CD4-positive, alpha-beta T cell (primary cell): ENCODE data around the gene MRPS18B. TPM values are rescaled to one million over a fixed set of nuclear protein-coding genes. Genes with fewer than 3 reads are reported as not detected.
A peak's percentile ranks its signal among the peaks of the same experiment; 100 is the strongest.
"Not testable (repeated sequence)": the region's sequence is repeated elsewhere in the genome, so short reads cannot be mapped to it uniquely, and the experiment has no call there.

Experiments used
- ATAC-seq: fragments of 200-7000 bp; cut with Tn5 transposase; one replicate; pipeline ENCODE4 v1.10.0; 2022; ENCODE audit warnings: mild to moderate bottlenecking; ENCODE audit not compliant: poor library complexity
- CTCF ChIA-PET: fragments of 350-600 bp; sonication (Branson Sonifier 250); formaldehyde crosslinking; loops from one replicate; lab custom pipeline; 2021; ENCODE audit warnings: antibody characterized with exemption, inconsistent platforms; lab: Charles Lee
- POLR2A ChIA-PET: fragments of 350-600 bp; sonication (Branson Sonifier 250); formaldehyde crosslinking; loops from one replicate; lab custom pipeline; 2021; ENCODE audit warnings: antibody characterized with exemption, inconsistent platforms; lab: Charles Lee
- DNase-seq, 14 experiments: peaks; one replicate each; pipeline ENCODE4 v3.0.0-alpha.2; 2013 to 2020; ENCODE audit warnings: mixed read lengths in 2 of 14
- H3K27ac ChIP-seq, 2 donors: one replicate each; pipeline versions ENCODE4 v1.5.1 to v1.7.0; 2013; ENCODE audit warnings: low read length in 2 of 2, low read depth in 1 of 2, mild to moderate bottlenecking in 1 of 2
- H3K27me3 ChIP-seq, 2 experiments: 1 replicate in 1 of 2; 2 replicates in 1 of 2; pipeline versions ENCODE4 v1.6.1 to v1.7.0; 2013; ENCODE audit warnings: low read length in 2 of 2, control low read depth in 1 of 2, mild to moderate bottlenecking in 1 of 2, moderate library complexity in 1 of 2; ENCODE audit not compliant: insufficient read depth in 2 of 2, control insufficient read depth in 1 of 2
- H3K36me3 ChIP-seq: one replicate; pipeline ENCODE4 v1.6.1; 2013; ENCODE audit warnings: low read length, control low read depth; ENCODE audit not compliant: insufficient read depth
- H3K4me1 ChIP-seq: one replicate; pipeline ENCODE4 v1.6.1; 2013; ENCODE audit warnings: low read length, control low read depth; ENCODE audit not compliant: insufficient read depth
- H3K4me3 ChIP-seq: one replicate; pipeline ENCODE4 v1.5.1; 2013; ENCODE audit warnings: mild to moderate bottlenecking, low read length, moderate library complexity
- H3K9me3 ChIP-seq, 2 experiments: 1 replicate in 1 of 2; 2 replicates in 1 of 2; pipeline versions ENCODE4 v1.6.1 to v1.7.0; 2013; ENCODE audit warnings: low read length in 2 of 2, mild to moderate bottlenecking in 2 of 2, control low read depth in 1 of 2, moderate library complexity in 1 of 2; ENCODE audit not compliant: control insufficient read depth in 1 of 2, insufficient read depth in 1 of 2
- H3K27ac Mint-ChIP-seq: one replicate; pipeline ENCODE4 v1.8.0; 2020; ENCODE audit warnings: mixed read lengths
- H3K27me3 Mint-ChIP-seq: one replicate; pipeline ENCODE4 v1.8.0; 2021; ENCODE audit warnings: mixed read lengths
- H3K36me3 Mint-ChIP-seq: one replicate; pipeline ENCODE4 v1.8.0; 2021; ENCODE audit warnings: low read depth, mixed read lengths
- H3K4me1 Mint-ChIP-seq: one replicate; pipeline ENCODE4 v1.8.0; 2021; ENCODE audit warnings: low read depth, mixed read lengths
- H3K4me3 Mint-ChIP-seq: one replicate; pipeline ENCODE4 v1.8.0; 2020; ENCODE audit warnings: mild to moderate bottlenecking, mixed read lengths
- H3K9me3 Mint-ChIP-seq: one replicate; pipeline ENCODE4 v1.8.0; 2020; ENCODE audit warnings: mixed read lengths
- CTCF ChIP-seq: fragments of 200-600 bp; IDR thresholded peaks from one replicate; pipeline ENCODE4 v1.8.0; 2022; ENCODE audit warnings: antibody characterized with exemption, mild to moderate bottlenecking
- intact Hi-C, 2 experiments: fragments of 100-400 bp; cut with DNase I in 1 of 2; cut with micrococcal nuclease in 1 of 2; formaldehyde crosslinking; loops; one replicate each; pipeline versions ENCODE4 v1.15.1 to v1.9.0; 2023 to 2025; cut with DNase I, micrococcal nuclease
- total RNA-seq, 174 experiments: library from RNA in 2 of 174; stranded (reverse) in 2 of 174; gene quantifications; one replicate each; pipeline ENCODE4 v1.2.3 and lab custom pipeline; 2021 to 2026

Gene MRPS18B
- total RNA-seq, 2 experiments from 2014 or later = 15.3 to 15.5 TPM

GRCh38 chr6:30664994-30665767 lies 47.5 kb downstream of the MRPS18B start:
- no peak overlapping the region for H3K27ac ChIP-seq
- ATAC-seq (no peak), DNase-seq (no peak)
- H3K4me3 Mint-ChIP-seq = no peak overlapping the region
- peaks cover 12% of the 10 kb centered on the region for H3K4me1 Mint-ChIP-seq
- H3K27ac Mint-ChIP-seq = no peak overlapping the region
- ChIA-PET POLR2A (interaction anchor here (0.6 to 1.0 kb wide), 3 partner anchors 47 to 1346 kb away, joined by 3 to 4 read pairs (median 3); partner anchors contain the start of genes MDC1 and MRPS18B), CTCF (no interaction called here)
- no peaks in the 10 kb centered on the region for H3K4me1 ChIP-seq
- no peak for TF ChIP-seq CTCF
- H3K4me3 ChIP-seq = no peak overlapping the region
- H3K36me3 ChIP-seq = peaks cover 74% of the 10 kb centered on the region
- H3K36me3 Mint-ChIP-seq = peaks cover 74% of the 10 kb centered on the region
- no peaks in the 10 kb centered on the region for H3K9me3 ChIP-seq
- no peaks in the 10 kb centered on the region for H3K27me3 ChIP-seq
- H3K27me3 Mint-ChIP-seq = no peaks in the 10 kb centered on the region
- no peaks in the 10 kb centered on the region for H3K9me3 Mint-ChIP-seq
- intact Hi-C loops = no loop called here

GRCh38 chr6:30666300-30666699 lies 48.7 kb downstream of the MRPS18B start:
- H3K27me3 ChIP-seq, DNase-seq, H3K27ac Mint-ChIP-seq, ATAC-seq, H3K9me3 ChIP-seq, H3K27me3 Mint-ChIP-seq, H3K9me3 Mint-ChIP-seq, intact Hi-C loops, H3K27ac ChIP-seq, H3K4me1 ChIP-seq, H3K4me3 ChIP-seq, H3K4me3 Mint-ChIP-seq, CTCF ChIA-PET: not testable (repeated sequence)
- POLR2A ChIA-PET = interaction anchor here (0.6 to 1.0 kb wide), 2 partner anchors 51 to 165 kb away, joined by 3 read pairs; partner anchors contain the start of gene MDC1
- H3K36me3 ChIP-seq = peaks cover 78% of the 10 kb centered on the region
- H3K4me1 Mint-ChIP-seq = peaks cover 23% of the 10 kb centered on the region
- peaks cover 80% of the 10 kb centered on the region for H3K36me3 Mint-ChIP-seq

GRCh38 chr6:30670760-30671527 lies 53.3 kb downstream of the MRPS18B start:
- ATAC-seq (no peak), DNase-seq (peak in 1 of 14 experiments; percentile 39)
- Mint-ChIP-seq H3K27me3 (no peaks in the 10 kb centered on the region), H3K9me3 (no peaks in the 10 kb centered on the region), H3K27ac (peak overlapping the region; percentile 25), H3K4me3 (peak overlapping the region; percentile 87), H3K36me3 (peaks cover 56% of the 10 kb centered on the region), H3K4me1 (peaks cover 45% of the 10 kb centered on the region)
- ChIA-PET CTCF (interaction anchor here (1.6 to 15.4 kb wide), 3 partner anchors 8 to 189 kb away, joined by 4 to 526 read pairs (median 11); partner anchors contain the start of genes MDC1 and TUBB), POLR2A (interaction anchor here (2.3 kb wide), 1 partner anchor 129 kb away, joined by 13 read pairs; no protein-coding TSS in a partner anchor)
- Histone ChIP-seq H3K4me1 (peaks cover 18% of the 10 kb centered on the region), H3K36me3 (peaks cover 41% of the 10 kb centered on the region), H3K9me3 (no peaks in the 10 kb centered on the region), H3K27ac (no peak overlapping the region), H3K4me3 (no peak overlapping the region), H3K27me3 (no peaks in the 10 kb centered on the region)
- intact Hi-C loops = loop anchor here (5.0 kb wide), 3 partner anchors 44 to 129 kb away; partner anchors contain the start of genes ATAT1 (in 1 of the 2), MRPS18B (in 1 of the 2) and PPP1R10 (in 1 of the 2)
- no peak for TF ChIP-seq CTCF
